Suprapubic skin (tissue), 4 donors: ENCODE results near the gene NOS1AP. TPM values are rescaled to one million over a fixed set of nuclear protein-coding genes. Genes with fewer than 3 reads are reported as not detected.
"Not testable (repeated sequence)": the region's sequence is repeated elsewhere in the genome, so short reads cannot be mapped to it uniquely, and the experiment has no call there.

Experiments used
- DNase-seq, 2 donors: peaks; one replicate each; pipeline ENCODE4 v3.0.0-alpha.2; 2019; ENCODE audit warnings: low spot score in 2 of 2
- H3K27ac ChIP-seq: fragments of 200-600 bp; sonication (generic); one replicate; pipeline ENCODE4 v1.5.1; 2019
- H3K27me3 ChIP-seq: fragments of 200-600 bp; sonication (generic); one replicate; pipeline ENCODE4 v1.5.1; 2019
- H3K36me3 ChIP-seq: fragments of 200-600 bp; sonication (generic); one replicate; pipeline ENCODE4 v1.5.1; 2019
- H3K4me1 ChIP-seq: fragments of 200-600 bp; sonication (generic); one replicate; pipeline ENCODE4 v1.5.1; 2019
- H3K4me3 ChIP-seq: fragments of 200-600 bp; sonication (generic); one replicate; pipeline ENCODE4 v1.5.1; 2019; ENCODE audit warnings: mild to moderate bottlenecking
- H3K9me3 ChIP-seq: fragments of 200-600 bp; sonication (generic); one replicate; pipeline ENCODE4 v1.5.1; 2019
- EP300 ChIP-seq: sonication (generic); formaldehyde crosslinking; IDR thresholded peaks from one replicate; pipeline ENCODE4 v1.6.1; 2017; ENCODE audit warnings: antibody characterized with exemption
- POLR2A ChIP-seq, 2 donors: fragments of 450-650 bp; IDR thresholded peaks; one replicate each; pipeline ENCODE4 v1.6.1; 2017; ENCODE audit warnings: antibody characterized with exemption in 2 of 2, mild to moderate bottlenecking in 2 of 2, moderate library complexity in 2 of 2
- POLR2AphosphoS5 ChIP-seq, 3 donors: sonication (generic); formaldehyde crosslinking; IDR thresholded peaks; one replicate each; pipeline ENCODE4 v1.6.1; 2017; ENCODE audit warnings: antibody characterized with exemption in 3 of 3
- WGBS: methylation state at CpG from one replicate; pipeline ENCODE4 v1.1.5; 2018; 5-methylcytosine and 5-hydroxymethylcytosine counted together
- total RNA-seq, 4 donors: library from RNA; depleted of rRNA; stranded (reverse); fragments of >200 nt; gene quantifications; one replicate each; pipeline ENCODE4 v1.1.0, GENCODE V29; 2016
- TF ChIP-seq, protein P1 (sequence below), 2 donors: fragments of 200-600 bp in 1 of 2; fragments of 450-650 bp in 1 of 2; sonication (generic) in 1 of 2; IDR thresholded peaks; one replicate each; pipeline ENCODE4 v1.5.1; 2016 to 2019; ENCODE audit warnings: antibody characterized with exemption in 2 of 2, mild to moderate bottlenecking in 1 of 2, moderate library complexity in 1 of 2

NOS1AP gene
- total RNA-seq, 4 donors from 2014 or later = 1.9 to 9.5 (median 3.3) TPM

DNA sequence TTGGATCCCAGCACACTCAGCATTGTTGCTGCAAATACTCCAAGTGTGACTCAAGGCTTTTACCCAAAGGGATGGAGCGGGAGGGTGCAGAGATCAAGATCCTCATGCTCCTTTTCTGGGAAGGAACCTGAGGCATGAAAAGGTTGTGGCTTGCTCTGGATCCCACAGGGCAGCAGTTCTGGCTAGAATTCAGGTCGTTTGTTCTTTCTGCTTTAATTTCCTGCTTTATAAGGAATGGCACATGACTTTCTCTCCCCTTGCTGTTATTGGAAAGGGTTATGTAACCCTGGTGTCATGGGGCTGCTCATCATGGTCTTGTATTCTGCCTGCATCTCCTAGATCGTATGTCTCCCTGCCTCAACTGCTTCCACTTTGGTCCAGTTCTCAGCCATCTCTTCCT is 101.6 kb downstream of the NOS1AP start:
- Histone ChIP-seq H3K36me3 (no peaks in the 10 kb centered on the region), H3K9me3 (no peaks in the 10 kb centered on the region), H3K4me1 (peaks cover 12% of the 10 kb centered on the region), H3K27me3 (no peaks in the 10 kb centered on the region), H3K27ac (no peak overlapping the region), H3K4me3 (no peak overlapping the region)
- TF ChIP-seq EP300 (no peak), POLR2AphosphoS5 (IDR thresholded peaks at IDR 0.05) (no peak)
- DNase-seq = no peak
- 53% methylated on average over 3 of the region's 3 CpGs for WGBS

- Histone ChIP-seq H3K4me3 (no peak overlapping the region), H3K27me3 (no peaks in the 10 kb centered on the region), H3K4me1 (peaks cover 9% of the 10 kb centered on the region), H3K27ac (no peak overlapping the region), H3K9me3 (no peaks in the 10 kb centered on the region), H3K36me3 (no peaks in the 10 kb centered on the region)
- DNase-seq = no peak
- WGBS = 100% methylated on average over 2 of the region's 2 CpGs
- TF ChIP-seq POLR2AphosphoS5 (IDR thresholded peaks at IDR 0.05) (no peak), POLR2A (IDR thresholded peaks at IDR 0.05) (no peak), EP300 (no peak)
- TF ChIP-seq, protein P1, sequence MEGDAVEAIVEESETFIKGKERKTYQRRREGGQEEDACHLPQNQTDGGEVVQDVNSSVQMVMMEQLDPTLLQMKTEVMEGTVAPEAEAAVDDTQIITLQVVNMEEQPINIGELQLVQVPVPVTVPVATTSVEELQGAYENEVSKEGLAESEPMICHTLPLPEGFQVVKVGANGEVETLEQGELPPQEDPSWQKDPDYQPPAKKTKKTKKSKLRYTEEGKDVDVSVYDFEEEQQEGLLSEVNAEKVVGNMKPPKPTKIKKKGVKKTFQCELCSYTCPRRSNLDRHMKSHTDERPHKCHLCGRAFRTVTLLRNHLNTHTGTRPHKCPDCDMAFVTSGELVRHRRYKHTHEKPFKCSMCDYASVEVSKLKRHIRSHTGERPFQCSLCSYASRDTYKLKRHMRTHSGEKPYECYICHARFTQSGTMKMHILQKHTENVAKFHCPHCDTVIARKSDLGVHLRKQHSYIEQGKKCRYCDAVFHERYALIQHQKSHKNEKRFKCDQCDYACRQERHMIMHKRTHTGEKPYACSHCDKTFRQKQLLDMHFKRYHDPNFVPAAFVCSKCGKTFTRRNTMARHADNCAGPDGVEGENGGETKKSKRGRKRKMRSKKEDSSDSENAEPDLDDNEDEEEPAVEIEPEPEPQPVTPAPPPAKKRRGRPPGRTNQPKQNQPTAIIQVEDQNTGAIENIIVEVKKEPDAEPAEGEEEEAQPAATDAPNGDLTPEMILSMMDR (IDR thresholded peaks at IDR 0.05) = no peak
Observed at GRCh38 chr1:162172311-162173102, 103.0 kb downstream of the NOS1AP start.

- 93% methylated on average over 1 of the region's 1 CpG for WGBS
- DNase-seq, H3K9me3 ChIP-seq, H3K27ac ChIP-seq, H3K27me3 ChIP-seq, H3K4me3 ChIP-seq, H3K4me1 ChIP-seq, H3K36me3 ChIP-seq: not testable (repeated sequence)
Observed at GRCh38 chr1:162173607-162174006, 104.1 kb downstream of the NOS1AP start.

DNA sequence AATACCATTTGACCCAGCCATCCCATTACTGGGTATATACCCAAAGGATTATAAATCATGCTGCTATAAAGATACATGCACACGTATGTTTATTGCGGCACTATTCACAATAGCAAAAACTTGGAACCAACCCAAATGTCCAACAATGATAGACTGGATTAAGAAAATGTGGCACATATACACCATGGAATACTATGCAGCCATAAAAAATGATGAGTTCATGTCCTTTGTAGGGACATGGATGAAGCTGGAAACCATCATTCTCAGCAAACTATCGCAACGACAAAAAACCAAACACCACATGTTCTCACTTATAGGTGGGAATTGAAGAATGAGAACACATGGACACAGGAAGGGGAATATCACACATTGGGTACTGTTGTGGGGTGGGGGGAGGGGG is 104.5 kb downstream of the NOS1AP start:
- whole genome bisulfite sequencing = 93% methylated on average over 2 of the region's 4 CpGs
- not testable (repeated sequence) for H3K4me3 ChIP-seq, H3K36me3 ChIP-seq, DNase-seq, H3K9me3 ChIP-seq, H3K27me3 ChIP-seq, H3K4me1 ChIP-seq, H3K27ac ChIP-seq

DNA sequence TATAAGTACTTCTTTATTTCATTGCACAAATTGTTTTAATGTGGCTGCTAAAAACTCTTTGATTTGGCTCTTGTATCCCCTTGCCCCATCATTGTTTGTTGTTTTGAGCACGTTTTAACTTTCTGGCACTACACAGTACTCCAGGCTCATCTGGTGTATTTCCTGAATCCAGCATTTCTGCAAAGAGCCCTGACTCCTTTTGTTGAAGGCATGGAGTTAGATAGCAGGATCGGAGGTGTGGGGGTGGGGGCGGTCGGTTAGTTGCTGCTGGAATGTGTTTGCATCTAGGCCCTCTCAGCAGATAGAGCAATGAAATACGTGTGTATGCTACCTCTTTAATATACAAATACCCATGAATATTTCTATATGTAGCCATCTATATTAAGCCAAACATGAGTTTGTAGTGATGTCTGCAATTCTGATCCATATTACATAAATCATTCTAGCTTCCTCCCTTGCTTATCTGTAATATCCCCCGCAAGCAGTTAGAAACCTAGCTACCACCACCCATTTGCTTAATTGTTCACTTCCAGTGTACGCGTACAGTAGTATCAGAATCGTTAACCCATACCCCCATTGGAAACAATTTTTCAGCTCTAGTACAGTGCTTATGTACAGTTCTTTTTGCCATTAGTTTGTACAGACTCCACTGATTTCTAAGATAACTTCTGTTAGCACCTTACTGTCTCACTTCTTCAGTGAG is 106.0 kb downstream of the NOS1AP start:
- DNase-seq = no peak
- TF ChIP-seq POLR2AphosphoS5 (IDR thresholded peaks at IDR 0.05) (no peak), EP300 (no peak), POLR2A (IDR thresholded peaks at IDR 0.05) (no peak)
- TF ChIP-seq, protein P1 (IDR thresholded peaks at IDR 0.05) = no peak
- no peaks in the 10 kb centered on the region for H3K27me3 ChIP-seq
- no peak overlapping the region for H3K27ac ChIP-seq
- H3K36me3 ChIP-seq = no peaks in the 10 kb centered on the region
- H3K9me3 ChIP-seq = no peaks in the 10 kb centered on the region
- no peak overlapping the region for H3K4me3 ChIP-seq
- H3K4me1 ChIP-seq = no peaks in the 10 kb centered on the region
- 78% methylated on average over 9 of the region's 9 CpGs for WGBS

GRCh38 chr1:162177126-162177525 is 107.6 kb downstream of the NOS1AP start:
- H3K4me1 ChIP-seq = no peaks in the 10 kb centered on the region
- H3K27ac ChIP-seq = no peak overlapping the region
- H3K27me3 ChIP-seq = no peaks in the 10 kb centered on the region
- no peaks in the 10 kb centered on the region for H3K36me3 ChIP-seq
- DNase-seq = no peak
- H3K9me3 ChIP-seq = no peaks in the 10 kb centered on the region
- WGBS = 88% methylated on average over 6 of the region's 6 CpGs
- no peak for TF ChIP-seq POLR2A (IDR thresholded peaks at IDR 0.05)
- no peak for TF ChIP-seq EP300
- TF ChIP-seq, protein P1 (IDR thresholded peaks at IDR 0.05) = no peak
- no peak for TF ChIP-seq POLR2AphosphoS5 (IDR thresholded peaks at IDR 0.05)
- no peak overlapping the region for H3K4me3 ChIP-seq
